HL-60 (cell line): Measurements from ENCODE around the gene MYCBP.

Experiments
- CTCF ChIP-seq: IDR thresholded peaks from one replicate; pipeline ENCODE4 v1.5.1; 2011; ENCODE audit warnings: low read length, control low read depth, inconsistent platforms; ENCODE audit not compliant: insufficient read depth
- POLR2AphosphoS5 ChIP-seq: IDR thresholded peaks from 2 replicates; pipeline ENCODE4 v1.6.1; 2012; ENCODE audit warnings: low read depth
- REST ChIP-seq: IDR thresholded peaks from 2 replicates; pipeline ENCODE4 v1.6.1; 2012; ENCODE audit warnings: low read depth; ENCODE audit not compliant: insufficient replicate concordance

GRCh38 chr1:38908821-38909220 lies 35.7 kb upstream of the MYCBP start:
- TF ChIP-seq CTCF: no peak
- no peak for TF ChIP-seq POLR2AphosphoS5
- TF ChIP-seq REST: no peak
